GM12892 (cell line): Measurements from ENCODE around the gene USP47.

Source experiments
- POLR2A ChIP-seq: IDR thresholded peaks from 2 replicates; pipeline ENCODE4 v1.6.1; 2011; ENCODE audit warnings: low read depth, low read length, control low read depth
- POLR2AphosphoS5 ChIP-seq: IDR thresholded peaks from 2 replicates; pipeline ENCODE4 v1.6.1; 2011; ENCODE audit warnings: low read depth, low read length, control low read depth
- TAF1 ChIP-seq: IDR thresholded peaks from 2 replicates; pipeline ENCODE4 v1.6.1; 2011; ENCODE audit warnings: low read depth, mild to moderate bottlenecking, control low read depth, low read length, borderline replicate concordance

GRCh38 chr11:11806074-11806473 lies 35.7 kb upstream of the USP47 start:
- TF ChIP-seq POLR2AphosphoS5 (no peak), POLR2A (no peak), TAF1 (no peak)
